ENCODE data around the gene SUCLG1.

SUCLG1 gene

GRCh38 chr2:84459944-84460429, 907 bp upstream of the SUCLG1 start:
- H3K9me3 ChIP-seq (ENCODE audit: control insufficient read depth, low read length): no peaks in the 10 kb centered on the region
- TF ChIP-seq CTCF (IDR thresholded peaks at IDR 0.05): no peak
- H3K4me2 ChIP-seq (ENCODE audit: low read length): peak overlapping the region; percentile 97
- no peak overlapping the region for H3K9ac ChIP-seq
- no peaks in the 10 kb centered on the region for H3K27me3 ChIP-seq (ENCODE audit: control insufficient read depth, insufficient read depth, low read length)
- peaks cover 32% of the 10 kb centered on the region for H3K79me2 ChIP-seq
- H3K4me1 ChIP-seq: peaks cover 10% of the 10 kb centered on the region
- H2AFZ ChIP-seq: peak overlapping the region; percentile 72
- peak overlapping the region; percentile 99 for H3K4me3 ChIP-seq (ENCODE audit: low read depth, low read length)
- peak overlapping the region; percentile 94 for H3K27ac ChIP-seq
- H3K36me3 ChIP-seq (ENCODE audit: control insufficient read depth, insufficient read depth, low read length): no peaks in the 10 kb centered on the region

- H3K4me2 ChIP-seq (ENCODE audit: low read length): peak overlapping the region; percentile 97
- H3K9ac ChIP-seq: peak overlapping the region; percentile 97
- peaks cover 45% of the 10 kb centered on the region for H3K79me2 ChIP-seq
- peak overlapping the region; percentile 99 for H3K4me3 ChIP-seq (ENCODE audit: low read depth, low read length)
- TF ChIP-seq CTCF (IDR thresholded peaks at IDR 0.05): no peak
- H2AFZ ChIP-seq: peak overlapping the region; percentile 72
- H3K4me1 ChIP-seq: peaks cover 13% of the 10 kb centered on the region
- H3K9me3 ChIP-seq (ENCODE audit: control insufficient read depth, low read length): no peaks in the 10 kb centered on the region
- no peaks in the 10 kb centered on the region for H3K27me3 ChIP-seq (ENCODE audit: control insufficient read depth, insufficient read depth, low read length)
- H3K36me3 ChIP-seq (ENCODE audit: control insufficient read depth, insufficient read depth, low read length): no peaks in the 10 kb centered on the region
- H3K27ac ChIP-seq: peak overlapping the region; percentile 94
Measured at GRCh38 chr2:84458551-84459017, 496 bp downstream of the SUCLG1 start.

- Histone ChIP-seq H3K4me3 (ENCODE audit: low read depth, low read length) (peak overlapping the region; percentile 99), H3K27me3 (ENCODE audit: control insufficient read depth, insufficient read depth, low read length) (no peaks in the 10 kb centered on the region), H2AFZ (no peak overlapping the region), H3K79me2 (peaks cover 49% of the 10 kb centered on the region), H3K4me1 (peaks cover 13% of the 10 kb centered on the region), H3K9ac (no peak overlapping the region), H3K9me3 (ENCODE audit: control insufficient read depth, low read length) (no peaks in the 10 kb centered on the region), H3K27ac (no peak overlapping the region), H3K36me3 (ENCODE audit: control insufficient read depth, insufficient read depth, low read length) (no peaks in the 10 kb centered on the region), H3K4me2 (ENCODE audit: low read length) (peak overlapping the region; percentile 97)
- no peak for TF ChIP-seq CTCF (IDR thresholded peaks at IDR 0.05)
Measured at GRCh38 chr2:84457686-84458085, 1.4 kb downstream of the SUCLG1 start.

GRCh38 chr2:84456156-84456555, 2.9 kb downstream of the SUCLG1 start:
- peak overlapping the region; percentile 20 for H3K4me2 ChIP-seq (ENCODE audit: low read length)
- no peak overlapping the region for H3K9ac ChIP-seq
- no peak overlapping the region for H2AFZ ChIP-seq
- H3K27ac ChIP-seq: no peak overlapping the region
- H3K4me3 ChIP-seq (ENCODE audit: low read depth, low read length): no peak overlapping the region
- no peaks in the 10 kb centered on the region for H3K27me3 ChIP-seq (ENCODE audit: control insufficient read depth, insufficient read depth, low read length)
- peaks cover 24% of the 10 kb centered on the region for H3K4me1 ChIP-seq
- no peaks in the 10 kb centered on the region for H3K36me3 ChIP-seq (ENCODE audit: control insufficient read depth, insufficient read depth, low read length)
- peaks cover 61% of the 10 kb centered on the region for H3K79me2 ChIP-seq
- TF ChIP-seq CTCF (IDR thresholded peaks at IDR 0.05): no peak
- H3K9me3 ChIP-seq (ENCODE audit: control insufficient read depth, low read length): no peaks in the 10 kb centered on the region

GRCh38 chr2:84454581-84454980, 4.5 kb downstream of the SUCLG1 start:
- no peaks in the 10 kb centered on the region for H3K27me3 ChIP-seq (ENCODE audit: control insufficient read depth, insufficient read depth, low read length)
- H3K9me3 ChIP-seq (ENCODE audit: control insufficient read depth, low read length): no peaks in the 10 kb centered on the region
- H3K9ac ChIP-seq: no peak overlapping the region
- no peak overlapping the region for H3K4me3 ChIP-seq (ENCODE audit: low read depth, low read length)
- no peak overlapping the region for H3K27ac ChIP-seq
- peaks cover 62% of the 10 kb centered on the region for H3K79me2 ChIP-seq
- H3K4me1 ChIP-seq: peaks cover 31% of the 10 kb centered on the region
- peak overlapping the region; percentile 27 for H3K4me2 ChIP-seq (ENCODE audit: low read length)
- no peaks in the 10 kb centered on the region for H3K36me3 ChIP-seq (ENCODE audit: control insufficient read depth, insufficient read depth, low read length)
- no peak overlapping the region for H2AFZ ChIP-seq
- TF ChIP-seq CTCF (IDR thresholded peaks at IDR 0.05): no peak
